Uterus (tissue), 2 donors: ENCODE measurements around the gene PCDHGC5.

Experiments
- POLR2A ChIP-seq, 2 donors: fragments of 450-650 bp; IDR thresholded peaks; one replicate each; pipeline ENCODE4 v1.6.1; 2016; ENCODE audit warnings: antibody characterized with exemption in 2 of 2, mild to moderate bottlenecking in 1 of 2, moderate library complexity in 1 of 2
- TF ChIP-seq, protein P1 (sequence below), 4 experiments: fragments of 200-600 bp in 2 of 4; fragments of 450-650 bp in 2 of 4; sonication (generic) in 2 of 4; IDR thresholded peaks; one replicate each; pipeline ENCODE4 v1.5.1; 2016 to 2019; ENCODE audit warnings: antibody characterized with exemption in 4 of 4, mild to moderate bottlenecking in 2 of 4, moderate library complexity in 1 of 4

DNA sequence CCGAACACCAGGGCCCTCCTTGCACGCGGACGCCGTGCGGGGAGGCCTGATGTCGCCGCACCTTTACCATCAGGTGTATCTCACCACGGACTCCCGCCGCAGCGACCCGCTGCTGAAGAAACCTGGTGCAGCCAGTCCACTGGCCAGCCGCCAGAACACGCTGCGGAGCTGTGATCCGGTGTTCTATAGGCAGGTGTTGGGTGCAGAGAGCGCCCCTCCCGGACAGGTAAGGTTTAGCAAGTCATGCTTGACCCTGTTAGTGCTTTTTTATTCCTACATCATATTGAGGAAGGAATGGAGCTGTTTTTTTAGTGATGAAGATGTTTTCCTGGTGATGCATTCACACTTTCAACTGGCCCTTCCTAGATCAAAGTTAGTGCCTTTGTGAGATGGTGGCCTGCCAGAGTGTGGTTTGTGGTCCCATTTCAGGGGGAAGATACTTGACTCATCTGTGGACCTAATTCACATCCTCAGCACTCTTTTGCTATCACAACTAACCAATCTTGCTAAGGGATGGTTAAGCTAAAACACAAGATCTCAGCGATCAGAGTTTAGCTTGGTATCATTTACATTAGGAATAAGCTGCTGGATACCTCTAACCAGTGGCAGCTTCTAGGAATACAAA, 10.4 kb upstream of the PCDHGC5 start:
- TF ChIP-seq, protein P1, sequence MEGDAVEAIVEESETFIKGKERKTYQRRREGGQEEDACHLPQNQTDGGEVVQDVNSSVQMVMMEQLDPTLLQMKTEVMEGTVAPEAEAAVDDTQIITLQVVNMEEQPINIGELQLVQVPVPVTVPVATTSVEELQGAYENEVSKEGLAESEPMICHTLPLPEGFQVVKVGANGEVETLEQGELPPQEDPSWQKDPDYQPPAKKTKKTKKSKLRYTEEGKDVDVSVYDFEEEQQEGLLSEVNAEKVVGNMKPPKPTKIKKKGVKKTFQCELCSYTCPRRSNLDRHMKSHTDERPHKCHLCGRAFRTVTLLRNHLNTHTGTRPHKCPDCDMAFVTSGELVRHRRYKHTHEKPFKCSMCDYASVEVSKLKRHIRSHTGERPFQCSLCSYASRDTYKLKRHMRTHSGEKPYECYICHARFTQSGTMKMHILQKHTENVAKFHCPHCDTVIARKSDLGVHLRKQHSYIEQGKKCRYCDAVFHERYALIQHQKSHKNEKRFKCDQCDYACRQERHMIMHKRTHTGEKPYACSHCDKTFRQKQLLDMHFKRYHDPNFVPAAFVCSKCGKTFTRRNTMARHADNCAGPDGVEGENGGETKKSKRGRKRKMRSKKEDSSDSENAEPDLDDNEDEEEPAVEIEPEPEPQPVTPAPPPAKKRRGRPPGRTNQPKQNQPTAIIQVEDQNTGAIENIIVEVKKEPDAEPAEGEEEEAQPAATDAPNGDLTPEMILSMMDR (IDR thresholded peaks at IDR 0.05), result no peak
- TF ChIP-seq POLR2A (IDR thresholded peaks at IDR 0.05), result no peak
